Tongue (tissue), 2 donors: Measurements from ENCODE around the gene SH2D6. TPM values are rescaled to one million over a fixed set of nuclear protein-coding genes. Genes with fewer than 3 reads are reported as not detected.
"Not testable (repeated sequence)": the region's sequence is repeated elsewhere in the genome, so short reads cannot be mapped to it uniquely, and the experiment has no call there.

ENCODE experiments used
- DNase-seq: peaks from one replicate; pipeline ENCODE4 v3.0.0-alpha.2; 2015
- total RNA-seq: library from RNA; depleted of rRNA; stranded (reverse); fragments of >200 nt; gene quantifications from one replicate; pipeline ENCODE4 v1.2.3, GENCODE V29; 2014

SH2D6 gene
- not detected for total RNA-seq

- DNase-seq, result peak; percentile 93
Observed at GRCh38 chr2:85418132-85419008, at the start of gene SH2D6. Gene SH2D6 (plus strand): TSS chr2:85418714. CDS start chr2:85429466, 10,752 bp downstream.

DNA sequence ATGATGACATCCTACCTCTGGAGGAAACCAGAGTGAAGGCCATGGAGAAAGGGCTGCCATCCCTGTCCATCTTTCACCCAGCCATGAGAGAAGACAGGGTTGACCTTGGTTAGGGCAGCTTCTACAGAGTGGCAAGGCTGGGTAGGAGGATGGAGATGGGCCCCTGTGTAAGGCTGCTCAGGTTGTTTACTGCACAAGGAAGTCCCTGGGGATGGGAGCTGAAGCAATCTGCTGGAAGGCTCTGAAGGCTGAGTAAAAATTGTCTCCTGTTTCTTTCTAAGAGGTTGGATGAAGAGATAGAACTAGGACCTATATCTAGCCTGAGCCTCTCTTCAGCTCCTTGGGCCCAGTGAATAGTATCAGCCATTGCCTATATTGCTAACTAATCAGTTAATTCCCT lies 49.6 kb upstream of the SH2D6 start:
- DNase-seq, result no peak

DNA sequence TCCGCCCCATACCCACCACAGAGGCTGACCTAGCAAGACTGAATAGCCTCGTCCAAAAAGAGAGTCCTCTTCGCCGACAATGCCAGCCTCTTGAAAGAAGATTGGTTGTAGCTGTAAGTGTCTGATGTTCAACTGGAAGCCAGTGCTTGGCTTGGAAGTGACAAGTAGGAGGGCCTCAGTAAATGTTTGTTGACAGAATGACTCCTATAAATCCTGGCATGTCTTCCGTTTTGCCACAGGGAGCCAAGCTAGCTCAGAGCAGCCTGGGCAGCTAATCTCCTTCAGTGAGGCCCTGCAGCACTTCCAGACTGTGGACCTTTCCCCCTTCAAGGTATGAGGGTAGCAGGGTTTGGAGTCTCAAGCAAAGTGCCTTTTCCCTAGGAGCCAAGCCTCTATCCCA lies 49.0 kb upstream of the SH2D6 start:
- DNase-seq, result no peak

DNA sequence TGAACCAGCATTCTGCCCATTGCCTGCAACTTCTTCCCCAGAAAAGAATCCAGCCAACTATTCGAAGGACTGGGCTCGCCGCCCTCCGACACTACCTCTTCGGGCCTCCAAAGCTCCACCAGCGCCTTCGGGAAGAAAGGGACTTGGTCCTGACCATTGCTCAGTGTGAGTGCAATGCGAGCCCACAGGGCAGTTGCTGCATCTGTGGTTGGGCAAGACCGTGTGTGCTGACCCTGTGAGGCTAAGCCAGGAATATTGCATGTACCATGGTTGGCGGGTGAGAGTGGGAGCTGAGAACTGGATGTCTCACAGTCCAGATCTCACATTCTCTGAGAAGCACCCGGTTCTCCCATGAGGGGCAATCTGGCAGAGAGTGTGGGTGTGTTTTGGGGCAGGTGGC lies 47.5 kb upstream of the SH2D6 start:
- no peak for DNase-seq

- DNase-seq, result peak; percentile 7
Observed at GRCh38 chr2:85376291-85377065, 42.0 kb upstream of the SH2D6 start.

- DNase-seq, result no peak
Observed at GRCh38 chr2:85377083-85377482, 41.4 kb upstream of the SH2D6 start.

DNA sequence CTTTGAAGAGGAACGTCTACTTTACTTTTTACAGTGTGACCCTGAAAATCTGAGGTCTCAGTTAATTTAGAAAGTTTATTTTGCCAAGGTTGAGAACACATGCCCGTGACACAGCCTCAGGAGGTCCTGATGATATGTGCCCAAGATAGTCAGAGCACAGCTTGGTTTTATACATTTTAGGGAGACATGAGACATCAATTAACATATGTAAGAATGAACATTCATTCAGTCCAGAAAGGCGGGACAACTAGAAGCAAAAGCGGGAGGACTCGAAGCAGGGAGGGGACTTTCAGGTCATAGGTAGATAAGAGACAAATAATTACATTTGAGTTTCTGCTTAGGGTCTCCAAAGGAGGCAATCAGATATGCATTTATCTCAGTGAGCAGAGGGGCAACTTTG lies 40.3 kb upstream of the SH2D6 start:
- no peak for DNase-seq

DNA sequence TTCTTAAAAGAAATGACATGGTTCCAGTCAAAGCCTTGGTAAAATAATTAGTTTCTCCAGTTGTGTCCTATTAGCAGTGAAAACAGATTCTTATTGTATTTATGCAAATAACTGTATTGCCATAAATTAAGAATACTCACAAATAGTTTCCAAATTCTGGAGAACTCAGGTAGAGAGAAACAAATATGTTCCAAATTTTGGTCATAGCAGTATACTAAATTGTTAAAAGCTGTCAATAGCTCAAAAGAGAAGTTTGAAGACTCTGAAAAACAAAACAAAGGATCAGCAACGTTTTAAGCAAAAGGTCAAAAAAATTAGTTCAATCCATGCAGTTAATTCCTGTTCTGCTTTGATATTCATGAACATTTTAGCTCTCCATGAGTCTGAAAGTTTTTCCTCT lies 38.5 kb upstream of the SH2D6 start:
- no peak for DNase-seq

GRCh38 chr2:85383151-85383550 lies 35.4 kb upstream of the SH2D6 start:
- DNase-seq, result not testable (repeated sequence)

DNA sequence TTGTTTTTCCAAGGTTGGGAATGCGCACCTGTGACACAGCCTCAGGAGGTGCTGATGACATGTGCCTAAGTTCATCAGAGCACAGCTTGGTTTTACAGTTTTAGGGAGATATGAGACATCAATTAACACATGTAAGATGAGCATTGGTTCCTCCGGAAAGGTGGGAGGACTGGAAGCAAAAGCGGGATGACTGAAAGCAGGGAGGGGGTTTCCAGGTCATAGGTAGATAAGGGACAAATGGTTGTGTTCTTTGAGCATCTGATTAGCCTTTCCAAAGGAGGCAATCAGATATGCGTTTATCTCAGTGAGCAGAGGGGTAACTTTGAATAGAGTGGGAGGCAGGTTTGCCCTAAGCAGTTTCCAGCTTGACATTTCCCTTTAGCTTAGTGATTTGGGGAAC lies 34.7 kb upstream of the SH2D6 start:
- DNase-seq, result no peak

GRCh38 chr2:85385746-85386145 lies 32.8 kb upstream of the SH2D6 start:
- DNase-seq, result no peak

DNA sequence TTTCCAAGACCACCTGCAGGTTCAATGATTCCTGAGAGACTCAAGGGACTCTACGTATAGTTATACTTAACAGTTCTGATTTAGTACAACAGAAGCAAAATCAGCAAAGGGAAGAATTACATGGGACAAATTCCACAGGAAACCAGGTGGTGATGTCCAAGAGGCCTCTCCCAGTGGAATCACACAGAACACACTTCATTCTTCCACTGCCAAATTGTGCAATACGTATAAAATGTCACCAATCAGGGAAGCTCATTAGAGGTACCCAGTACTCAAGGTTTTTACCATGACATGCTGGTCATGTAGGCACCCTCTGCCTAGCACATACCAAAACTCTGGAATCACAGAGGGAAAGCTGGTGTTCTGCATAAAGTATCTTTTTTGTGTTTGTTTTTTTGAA lies 30.8 kb upstream of the SH2D6 start:
- no peak for DNase-seq

- DNase-seq, result no peak
Observed at GRCh38 chr2:85388878-85389538, 29.5 kb upstream of the SH2D6 start.

DNA sequence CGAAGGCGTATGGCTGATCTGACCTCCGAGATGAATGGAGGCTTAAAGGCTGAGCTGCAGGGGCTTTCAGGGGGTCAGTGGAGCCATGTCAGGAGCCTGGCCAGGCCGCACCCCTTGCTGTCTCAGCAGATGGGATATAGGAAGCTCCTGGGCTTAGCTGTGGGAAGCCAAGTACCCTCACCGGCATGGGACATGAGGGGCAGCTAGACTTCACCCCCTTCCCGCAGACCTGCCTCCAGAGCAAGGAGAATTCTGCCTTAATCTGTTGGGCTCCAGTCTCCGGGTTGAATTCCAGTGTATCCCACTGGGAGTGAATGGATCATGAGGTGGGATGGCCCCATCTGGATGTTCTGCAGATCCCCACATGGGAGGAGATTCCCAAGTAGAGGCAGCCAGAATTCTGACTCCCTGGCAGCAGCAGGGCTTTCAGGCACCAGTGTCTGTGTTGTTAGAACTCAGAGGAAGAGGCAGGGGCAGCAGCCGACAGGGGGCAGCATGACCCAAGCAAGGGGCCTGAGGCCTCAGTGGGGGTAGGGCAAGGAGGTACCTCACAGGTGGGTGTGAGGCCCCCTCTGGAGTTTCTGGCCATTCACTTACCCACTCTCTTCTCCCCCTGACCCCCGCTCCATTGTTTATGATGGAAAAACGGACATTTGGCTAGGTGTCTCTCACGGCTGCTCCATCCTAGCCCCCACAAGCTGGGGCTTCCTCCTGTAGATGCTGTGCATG lies 27.4 kb upstream of the SH2D6 start:
- DNase-seq, result peak; percentile 52

GRCh38 chr2:85393836-85394235 lies 24.7 kb upstream of the SH2D6 start:
- DNase-seq, result no peak

DNA sequence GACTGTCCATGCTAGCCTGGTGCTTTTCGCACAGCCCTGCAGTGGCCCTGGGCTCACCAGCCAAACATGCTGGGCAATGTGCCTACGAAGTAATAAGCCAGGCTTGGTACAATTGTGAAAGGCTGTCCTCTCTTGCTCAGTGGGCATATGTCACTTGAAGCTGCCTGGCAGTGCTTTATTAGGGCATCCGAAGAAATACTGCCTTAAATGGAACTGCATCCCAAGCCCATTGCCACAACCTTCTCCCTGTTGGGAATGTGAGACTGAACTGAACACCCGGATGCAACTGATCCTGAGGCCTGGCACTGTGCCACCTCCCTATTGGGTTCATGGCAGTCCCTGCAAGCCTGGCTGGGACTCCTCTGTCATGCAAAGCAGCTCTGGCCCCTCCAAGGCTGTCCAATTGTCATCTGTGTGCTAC lies 24.2 kb upstream of the SH2D6 start:
- no peak for DNase-seq

- no peak for DNase-seq
Observed at GRCh38 chr2:85394976-85395375, 23.5 kb upstream of the SH2D6 start.

DNA sequence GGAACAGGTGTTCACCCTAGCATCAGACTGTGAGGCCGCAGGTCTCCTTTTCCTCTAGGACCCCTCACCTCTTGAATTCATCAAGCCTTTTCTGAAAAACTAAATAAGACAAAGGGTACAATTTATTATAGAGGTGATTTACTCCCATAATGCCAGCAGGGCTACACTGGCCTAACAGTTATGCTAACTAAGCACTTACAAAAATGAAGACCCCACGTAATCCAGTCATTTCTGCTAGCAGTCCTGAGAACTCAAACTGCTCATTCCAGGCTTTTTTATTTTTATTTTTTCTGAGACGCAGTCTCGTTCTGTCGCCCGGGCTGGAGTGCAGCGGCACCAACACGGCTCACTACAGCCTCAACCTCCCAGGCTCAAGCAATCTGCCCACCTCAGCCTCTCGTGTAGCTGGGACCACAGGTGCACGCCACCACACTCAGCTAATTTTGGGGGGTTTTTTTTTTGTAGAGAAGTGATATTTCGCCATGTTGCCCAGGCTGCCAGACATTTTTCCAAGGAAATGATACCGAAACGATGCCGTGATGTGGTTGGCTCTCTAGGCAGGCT lies 22.5 kb upstream of the SH2D6 start:
- DNase-seq, result no peak

GRCh38 chr2:85396531-85397470 lies 21.7 kb upstream of the SH2D6 start:
- DNase-seq, result peak; percentile 44

DNA sequence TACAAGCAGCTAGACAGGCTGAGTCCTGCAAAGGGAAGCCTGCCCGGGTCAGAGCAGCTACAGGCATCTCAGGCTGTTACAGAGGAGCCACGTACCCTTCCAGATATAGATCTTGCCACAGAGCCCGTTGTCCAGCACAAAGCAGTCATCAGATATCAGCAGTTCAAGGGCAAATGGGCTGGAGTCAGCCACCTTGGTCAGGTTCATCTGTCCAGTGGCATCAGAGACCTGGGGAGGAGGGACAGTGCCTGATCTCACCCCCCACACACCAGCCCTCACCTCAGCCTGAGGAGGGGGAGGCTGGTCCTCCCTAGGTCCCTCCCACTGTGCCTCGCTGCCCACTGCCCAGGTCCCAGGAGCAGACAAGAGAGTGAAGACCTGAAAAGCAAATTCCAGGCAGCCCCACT lies 20.6 kb upstream of the SH2D6 start:
- DNase-seq, result no peak
